GM18870 (cell line): ENCODE data around the gene MAPK1.
"Not testable (repeated sequence)": the region's sequence is repeated elsewhere in the genome, so short reads cannot be mapped to it uniquely, and the experiment has no call there.

ENCODE experiments used
- ATAC-seq: cut with Tn5 transposase; IDR thresholded peaks from one replicate; pipeline ENCODE4 v1.9.1; 2021; ENCODE audit warnings: moderate library complexity; ENCODE audit not compliant: unreplicated experiment

The MAPK1 gene

GRCh38 chr22:21882754-21883333 lies 15.4 kb upstream of the MAPK1 start:
- not testable (repeated sequence) for ATAC-seq

GRCh38 chr22:21881841-21882753 lies 14.7 kb upstream of the MAPK1 start:
- no peak for ATAC-seq

GRCh38 chr22:21876486-21877176 lies 9.2 kb upstream of the MAPK1 start:
- no peak for ATAC-seq

GRCh38 chr22:21874953-21875352 lies 7.5 kb upstream of the MAPK1 start:
- ATAC-seq = not testable (repeated sequence)

GRCh38 chr22:21873619-21874018 lies 6.2 kb upstream of the MAPK1 start:
- ATAC-seq = no peak

GRCh38 chr22:21872741-21873140 lies 5.3 kb upstream of the MAPK1 start:
- ATAC-seq = not testable (repeated sequence)

GRCh38 chr22:21868651-21869050 lies 1.2 kb upstream of the MAPK1 start:
- no peak for ATAC-seq

- peak; percentile 2 for ATAC-seq
Observed at GRCh38 chr22:21866833-21867527, 465 bp downstream of the MAPK1 start.

- ATAC-seq = no peak
Observed at GRCh38 chr22:21865041-21865440, 2.4 kb downstream of the MAPK1 start.

GRCh38 chr22:21862386-21863245 lies 4.8 kb downstream of the MAPK1 start:
- ATAC-seq = no peak

GRCh38 chr22:21861851-21862250 lies 5.6 kb downstream of the MAPK1 start:
- ATAC-seq = no peak

- ATAC-seq = no peak
Observed at GRCh38 chr22:21861264-21861848, 6.1 kb downstream of the MAPK1 start.

- ATAC-seq = no peak
Observed at GRCh38 chr22:21860491-21861039, 6.9 kb downstream of the MAPK1 start.

GRCh38 chr22:21858025-21858764 lies 9.2 kb downstream of the MAPK1 start:
- ATAC-seq = no peak

GRCh38 chr22:21857481-21857914 lies 9.9 kb downstream of the MAPK1 start:
- ATAC-seq = no peak

GRCh38 chr22:21856868-21857267 lies 10.6 kb downstream of the MAPK1 start:
- no peak for ATAC-seq

GRCh38 chr22:21856197-21856596 lies 11.2 kb downstream of the MAPK1 start:
- no peak for ATAC-seq

GRCh38 chr22:21855676-21856075 lies 11.8 kb downstream of the MAPK1 start:
- ATAC-seq = no peak

- ATAC-seq = no peak
Observed at GRCh38 chr22:21850660-21851059, 16.8 kb downstream of the MAPK1 start.
